DOHH2 (cell line): ENCODE measurements around the gene MICAL2.

Source experiments
- H3F3A ChIP-seq: fragments of 200-600 bp; sonication (generic), shearing (Covaris generic); 2 replicates; pipeline ENCODE4 v1.6.0; 2016; ENCODE audit warnings: antibody characterized with exemption, mild to moderate bottlenecking; ENCODE audit not compliant: control insufficient read depth, insufficient read depth
- H3K27ac ChIP-seq: fragments of 200-600 bp; sonication (generic); 2 replicates; pipeline ENCODE4 v1.5.1; 2014; ENCODE audit warnings: low read depth, mild to moderate bottlenecking, low read length, moderate library complexity
- H3K27me3 ChIP-seq: fragments of 200-600 bp; sonication (generic); 2 replicates; pipeline ENCODE4 v1.6.1; 2014; ENCODE audit warnings: mild to moderate bottlenecking, low read length, mixed read lengths; ENCODE audit not compliant: control insufficient read depth
- H3K36me3 ChIP-seq: fragments of 200-600 bp; sonication (generic); 2 replicates; pipeline ENCODE4 v1.6.1; 2014; ENCODE audit warnings: mild to moderate bottlenecking, low read length, moderate library complexity, mixed read lengths; ENCODE audit not compliant: control insufficient read depth
- H3K4me1 ChIP-seq: fragments of 200-600 bp; sonication (generic); 2 replicates; pipeline ENCODE4 v1.6.1; 2014; ENCODE audit warnings: mild to moderate bottlenecking, low read length, mixed read lengths; ENCODE audit not compliant: control insufficient read depth
- H3K4me2 ChIP-seq: fragments of 200-600 bp; sonication (generic); 2 replicates; pipeline ENCODE4 v1.6.0; 2014; ENCODE audit warnings: mild to moderate bottlenecking, low read length, moderate library complexity
- H3K4me3 ChIP-seq: fragments of 200-600 bp; sonication (generic); 2 replicates; pipeline ENCODE4 v1.5.1; 2014; ENCODE audit warnings: mild to moderate bottlenecking, low read length, mixed read lengths
- H3K79me2 ChIP-seq: fragments of 200-600 bp; sonication (generic); 2 replicates; pipeline ENCODE4 v1.6.1; 2014; ENCODE audit warnings: mild to moderate bottlenecking, low read length, mixed read lengths; ENCODE audit not compliant: control insufficient read depth
- H3K9me2 ChIP-seq: fragments of 200-600 bp; sonication (generic); replicated peaks from 2 replicates; pipeline ENCODE4 v1.6.1; 2014; ENCODE audit warnings: mild to moderate bottlenecking, low read length, mixed read lengths; ENCODE audit not compliant: control insufficient read depth
- H3K9me3 ChIP-seq: fragments of 200-600 bp; sonication (generic); 2 replicates; pipeline ENCODE4 v1.6.1; 2014; ENCODE audit warnings: antibody characterized with exemption, low read length, mixed read lengths; ENCODE audit not compliant: control insufficient read depth, insufficient read depth
- H4K20me1 ChIP-seq: fragments of 200-600 bp; sonication (generic); 2 replicates; pipeline ENCODE4 v1.6.0; 2014; ENCODE audit warnings: low read depth, mild to moderate bottlenecking, antibody characterized with exemption, low read length, moderate library complexity; ENCODE audit not compliant: control insufficient read depth, insufficient read depth
- EZH2phosphoT487 ChIP-seq: fragments of 200-600 bp; sonication (generic); IDR thresholded peaks from 2 replicates; pipeline ENCODE4 v1.6.1; 2017; ENCODE audit warnings: borderline replicate concordance, mild to moderate bottlenecking, antibody characterized with exemption, low read length, moderate library complexity, mixed read lengths
- TF ChIP-seq, protein P1 (sequence below): fragments of 200-600 bp; sonication (generic); IDR thresholded peaks from one replicate; pipeline ENCODE4 v1.5.1; 2014; ENCODE audit warnings: antibody characterized with exemption, mild to moderate bottlenecking, low read depth, low read length; ENCODE audit not compliant: poor library complexity, severe bottlenecking

MICAL2 gene

DNA sequence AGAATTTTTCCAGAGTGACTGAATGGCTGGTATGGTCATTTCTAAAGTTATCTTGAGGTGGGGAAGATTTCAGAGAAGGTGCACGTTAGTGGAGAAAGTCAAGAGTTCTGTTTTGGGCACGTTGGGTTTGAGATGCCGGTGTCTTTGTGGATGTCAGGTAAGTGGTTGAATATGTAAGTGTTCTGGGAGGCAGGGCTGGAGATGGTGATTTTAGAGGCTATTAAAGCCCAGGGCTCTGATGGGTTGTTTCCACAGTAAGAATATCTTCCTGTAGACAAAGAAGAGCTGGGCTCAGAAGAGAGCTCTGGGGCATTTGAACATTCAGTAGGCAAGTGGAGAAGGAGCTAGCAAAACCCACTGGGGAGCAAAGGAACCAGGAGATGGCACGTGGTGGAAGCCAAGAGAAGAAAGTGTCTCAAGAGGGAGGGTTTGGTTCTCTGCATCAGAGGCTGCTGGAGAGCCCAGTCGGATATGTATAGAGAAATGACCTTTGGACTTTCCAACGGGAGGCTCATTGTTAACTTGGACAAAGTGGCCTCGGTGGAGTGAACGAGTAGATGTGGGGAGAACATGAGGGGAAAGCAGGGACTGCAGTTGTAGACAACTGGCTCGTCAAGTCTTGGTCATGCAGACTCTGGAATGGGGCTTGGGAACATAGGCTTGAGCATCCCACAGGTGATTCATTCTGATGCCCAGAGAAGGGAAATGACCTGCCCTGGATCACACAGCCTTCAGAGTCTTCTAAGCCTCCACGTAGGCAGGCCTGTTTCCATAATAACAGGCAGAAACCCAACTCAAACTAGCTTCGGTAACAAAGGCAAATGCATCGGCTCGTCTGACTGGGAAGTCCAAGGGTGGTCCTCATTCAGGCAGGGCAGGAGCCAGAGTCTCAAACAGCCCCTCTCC is 168.6 kb downstream of the MICAL2 start:
- Histone ChIP-seq H3F3A (no peaks in the 10 kb centered on the region), H3K4me2 (no peak overlapping the region), H3K36me3 (no peaks in the 10 kb centered on the region), H3K27me3 (0 out of 2 replicates have a peak, but pooled peaks cover 4% of the 10 kb centered on the region), H3K4me3 (no peak overlapping the region), H3K4me1 (no peaks in the 10 kb centered on the region), H3K79me2 (no peaks in the 10 kb centered on the region), H3K9me3 (no peaks in the 10 kb centered on the region), H4K20me1 (no peaks in the 10 kb centered on the region), H3K9me2 (no peaks in the 10 kb centered on the region), H3K27ac (no peak overlapping the region)
- no peak for TF ChIP-seq EZH2phosphoT487

DNA sequence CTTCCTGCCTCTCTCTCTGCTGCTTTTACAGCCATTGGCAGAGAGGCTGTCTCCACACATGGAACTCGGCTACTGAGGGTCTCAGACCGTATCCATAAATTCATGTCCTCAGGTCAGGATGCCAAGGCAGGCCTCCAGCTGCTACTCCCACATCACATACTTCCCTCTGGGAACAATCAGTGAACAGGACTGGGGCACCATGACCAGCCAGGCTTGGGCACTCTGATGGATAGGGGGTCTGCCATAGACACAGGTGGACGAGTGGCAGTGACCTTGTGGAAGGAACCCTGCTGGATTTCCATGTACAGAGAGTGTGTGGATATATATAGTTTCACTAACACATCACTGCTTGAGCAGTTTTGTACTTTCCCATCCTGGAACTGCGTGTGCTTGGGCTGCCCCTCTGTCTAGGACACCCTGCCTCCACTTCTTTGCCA is 169.3 kb downstream of the MICAL2 start:
- H3K36me3 ChIP-seq: no peaks in the 10 kb centered on the region
- H3F3A ChIP-seq: no peaks in the 10 kb centered on the region
- no peaks in the 10 kb centered on the region for H3K4me1 ChIP-seq
- H3K9me3 ChIP-seq: no peaks in the 10 kb centered on the region
- no peak for TF ChIP-seq EZH2phosphoT487
- TF ChIP-seq, protein P1, sequence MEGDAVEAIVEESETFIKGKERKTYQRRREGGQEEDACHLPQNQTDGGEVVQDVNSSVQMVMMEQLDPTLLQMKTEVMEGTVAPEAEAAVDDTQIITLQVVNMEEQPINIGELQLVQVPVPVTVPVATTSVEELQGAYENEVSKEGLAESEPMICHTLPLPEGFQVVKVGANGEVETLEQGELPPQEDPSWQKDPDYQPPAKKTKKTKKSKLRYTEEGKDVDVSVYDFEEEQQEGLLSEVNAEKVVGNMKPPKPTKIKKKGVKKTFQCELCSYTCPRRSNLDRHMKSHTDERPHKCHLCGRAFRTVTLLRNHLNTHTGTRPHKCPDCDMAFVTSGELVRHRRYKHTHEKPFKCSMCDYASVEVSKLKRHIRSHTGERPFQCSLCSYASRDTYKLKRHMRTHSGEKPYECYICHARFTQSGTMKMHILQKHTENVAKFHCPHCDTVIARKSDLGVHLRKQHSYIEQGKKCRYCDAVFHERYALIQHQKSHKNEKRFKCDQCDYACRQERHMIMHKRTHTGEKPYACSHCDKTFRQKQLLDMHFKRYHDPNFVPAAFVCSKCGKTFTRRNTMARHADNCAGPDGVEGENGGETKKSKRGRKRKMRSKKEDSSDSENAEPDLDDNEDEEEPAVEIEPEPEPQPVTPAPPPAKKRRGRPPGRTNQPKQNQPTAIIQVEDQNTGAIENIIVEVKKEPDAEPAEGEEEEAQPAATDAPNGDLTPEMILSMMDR: no peak
- no peaks in the 10 kb centered on the region for H3K79me2 ChIP-seq
- H4K20me1 ChIP-seq: no peaks in the 10 kb centered on the region
- H3K4me2 ChIP-seq: no peak overlapping the region
- 0 out of 2 replicates have a peak, but pooled peaks cover 4% of the 10 kb centered on the region for H3K27me3 ChIP-seq
- no peak overlapping the region for H3K27ac ChIP-seq
- H3K4me3 ChIP-seq: no peak overlapping the region
- no peaks in the 10 kb centered on the region for H3K9me2 ChIP-seq

DNA sequence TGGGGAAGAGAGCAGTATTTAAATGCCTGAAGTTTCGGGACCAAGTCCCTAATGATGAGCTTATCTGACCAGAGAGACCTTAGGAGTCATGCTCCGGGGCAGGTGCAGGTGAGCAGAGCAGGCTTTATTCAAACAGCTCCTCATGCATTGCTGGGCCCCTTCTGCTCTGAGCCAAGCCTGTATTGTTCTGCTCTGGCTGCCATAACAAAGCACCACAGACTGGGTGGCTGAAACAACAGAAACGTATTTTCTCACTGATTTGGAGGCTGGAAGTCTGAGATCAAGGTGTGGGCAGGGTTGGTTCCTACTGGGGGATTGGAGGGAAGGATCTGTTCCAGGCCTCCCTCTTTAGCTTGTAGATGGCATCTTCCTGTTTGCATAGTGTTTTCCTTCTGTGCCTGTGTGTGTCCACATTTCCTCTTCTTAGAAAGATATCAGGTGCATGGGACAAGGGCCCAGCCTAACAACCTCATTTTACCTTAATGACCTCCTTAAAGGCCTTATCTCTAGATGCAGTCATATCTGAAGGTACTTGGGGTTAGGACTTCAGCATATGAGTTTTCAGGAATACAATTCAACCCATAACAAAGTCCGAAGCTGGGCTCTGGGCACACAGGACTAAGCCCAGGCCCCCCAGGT is 169.9 kb downstream of the MICAL2 start:
- no peaks in the 10 kb centered on the region for H3K36me3 ChIP-seq

More for the DNA sequence above, 169.9 kb downstream of the MICAL2 start:
- H4K20me1 ChIP-seq: no peaks in the 10 kb centered on the region
- H3K9me2 ChIP-seq: no peaks in the 10 kb centered on the region
- H3K79me2 ChIP-seq: no peaks in the 10 kb centered on the region
- H3K4me1 ChIP-seq: no peaks in the 10 kb centered on the region
- TF ChIP-seq, protein P1: no peak
- TF ChIP-seq EZH2phosphoT487: no peak
- no peak overlapping the region for H3K4me3 ChIP-seq
- H3K4me2 ChIP-seq: no peak overlapping the region
- H3K27me3 ChIP-seq: 0 out of 2 replicates have a peak, but pooled peaks cover 4% of the 10 kb centered on the region
- H3K27ac ChIP-seq: no peak overlapping the region
- no peaks in the 10 kb centered on the region for H3F3A ChIP-seq
- H3K9me3 ChIP-seq: no peaks in the 10 kb centered on the region
